Measurements from ENCODE around the gene NLGN1.

- TF ChIP-seq CTCF (IDR thresholded peaks at IDR 0.05; ENCODE audit: control extremely low read depth in 1 of 3, insufficient read depth in 1 of 3, low read depth in 1 of 3, low read length in 3 of 3) (no peak), RFX5 (IDR thresholded peaks at IDR 0.05; ENCODE audit: borderline replicate concordance, low read depth, low read length) (no peak), NRF1 (IDR thresholded peaks at IDR 0.05; ENCODE audit: low read depth, low read length) (no peak), RXRA (IDR thresholded peaks at IDR 0.05; ENCODE audit: insufficient read depth, low read depth, low read length) (no peak), CEBPB (IDR thresholded peaks at IDR 0.05; ENCODE audit: low read depth, low read length) (no peak), EP300 (IDR thresholded peaks at IDR 0.05; ENCODE audit: borderline replicate concordance in 1 of 2, low read depth in 2 of 2, low read length in 2 of 2) (no peak), CHD1 (IDR thresholded peaks at IDR 0.05; ENCODE audit: low read depth, low read length) (no peak), POLR2A (IDR thresholded peaks at IDR 0.05; ENCODE audit: control extremely low read depth in 1 of 2, low read depth in 2 of 2, low read length in 2 of 2) (no peak), YY1 (IDR thresholded peaks at IDR 0.05; ENCODE audit: low read depth, low read length) (no peak), KDM1A (IDR thresholded peaks at IDR 0.05; ENCODE audit: borderline replicate concordance, low read length) (no peak), MAX (IDR thresholded peaks at IDR 0.05) (no peak), SP4 (IDR thresholded peaks at IDR 0.05; ENCODE audit: low read length) (no peak)
Observed at GRCh38 chr3:174100744-174101143, 703.2 kb downstream of the NLGN1 start.
